Peyer's patch (tissue), 4 donors: ENCODE results near the gene ZIC4.

Experiments
- POLR2A ChIP-seq, 2 donors: fragments of 450-650 bp; IDR thresholded peaks; one replicate each; pipeline ENCODE4 v1.5.1; 2017; ENCODE audit warnings: antibody characterized with exemption in 2 of 2, mild to moderate bottlenecking in 2 of 2, moderate library complexity in 2 of 2
- TF ChIP-seq, protein P1 (sequence below), 6 experiments: fragments of 450-650 bp in 4 of 6; fragments of 200-600 bp in 2 of 6; sonication (generic) in 1 of 6; IDR thresholded peaks; one replicate each; pipeline ENCODE4 v1.5.1; 2017 to 2019; ENCODE audit warnings: antibody characterized with exemption in 6 of 6, mild to moderate bottlenecking in 3 of 6, moderate library complexity in 1 of 6

DNA sequence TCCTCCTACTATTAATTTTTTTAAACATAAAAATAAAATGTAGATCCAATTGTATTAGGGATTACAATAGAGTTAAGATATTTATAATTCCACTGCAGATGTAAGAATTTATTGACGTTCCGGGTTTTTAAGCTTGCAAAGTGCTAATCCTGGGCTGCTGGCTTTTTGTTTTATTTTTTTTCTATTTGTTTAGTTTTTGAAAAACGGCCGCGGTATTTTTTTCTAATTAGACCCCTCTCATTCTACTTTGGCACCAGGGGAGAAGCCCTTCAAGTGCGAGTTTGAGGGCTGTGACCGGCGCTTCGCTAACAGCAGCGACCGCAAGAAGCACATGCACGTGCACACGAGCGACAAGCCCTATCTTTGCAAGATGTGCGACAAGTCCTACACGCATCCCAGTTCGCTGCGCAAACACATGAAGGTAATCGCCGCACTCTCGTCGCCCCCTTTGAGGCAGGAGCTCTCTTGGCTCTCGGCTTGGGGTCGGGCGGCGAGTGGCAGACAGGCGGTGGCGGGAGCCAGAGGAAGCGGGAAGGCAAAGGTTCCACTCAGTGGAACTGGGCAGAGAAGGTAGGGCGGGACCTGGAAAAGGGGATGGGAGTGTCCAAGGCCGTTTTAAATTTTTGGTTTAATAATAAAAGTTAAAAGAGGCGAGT, 6.0 kb upstream of the ZIC4 start:
- TF ChIP-seq, protein P1, sequence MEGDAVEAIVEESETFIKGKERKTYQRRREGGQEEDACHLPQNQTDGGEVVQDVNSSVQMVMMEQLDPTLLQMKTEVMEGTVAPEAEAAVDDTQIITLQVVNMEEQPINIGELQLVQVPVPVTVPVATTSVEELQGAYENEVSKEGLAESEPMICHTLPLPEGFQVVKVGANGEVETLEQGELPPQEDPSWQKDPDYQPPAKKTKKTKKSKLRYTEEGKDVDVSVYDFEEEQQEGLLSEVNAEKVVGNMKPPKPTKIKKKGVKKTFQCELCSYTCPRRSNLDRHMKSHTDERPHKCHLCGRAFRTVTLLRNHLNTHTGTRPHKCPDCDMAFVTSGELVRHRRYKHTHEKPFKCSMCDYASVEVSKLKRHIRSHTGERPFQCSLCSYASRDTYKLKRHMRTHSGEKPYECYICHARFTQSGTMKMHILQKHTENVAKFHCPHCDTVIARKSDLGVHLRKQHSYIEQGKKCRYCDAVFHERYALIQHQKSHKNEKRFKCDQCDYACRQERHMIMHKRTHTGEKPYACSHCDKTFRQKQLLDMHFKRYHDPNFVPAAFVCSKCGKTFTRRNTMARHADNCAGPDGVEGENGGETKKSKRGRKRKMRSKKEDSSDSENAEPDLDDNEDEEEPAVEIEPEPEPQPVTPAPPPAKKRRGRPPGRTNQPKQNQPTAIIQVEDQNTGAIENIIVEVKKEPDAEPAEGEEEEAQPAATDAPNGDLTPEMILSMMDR (IDR thresholded peaks at IDR 0.05): no peak
- no peak for TF ChIP-seq POLR2A (IDR thresholded peaks at IDR 0.05)
